ENCODE measurements around the gene CD180.

DNA sequence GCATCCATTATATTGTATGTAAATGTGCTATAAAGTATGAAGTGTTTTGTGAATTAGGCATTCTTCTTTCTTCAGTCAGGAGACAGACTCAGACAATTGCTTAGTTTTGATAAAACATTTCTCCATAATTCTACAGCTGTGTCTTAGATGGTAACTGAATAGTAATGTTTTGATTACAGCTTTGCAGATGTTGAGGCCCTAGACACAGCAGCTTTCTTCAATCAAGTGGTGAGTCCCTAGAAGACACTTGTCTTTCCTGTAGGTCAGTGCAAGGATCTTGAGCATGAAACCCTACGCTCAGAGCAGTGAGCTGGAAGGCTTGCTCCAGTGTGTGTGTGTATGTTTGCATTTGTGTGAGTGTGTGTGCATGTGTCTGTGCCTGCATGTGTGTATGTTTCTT lies 46.8 kb upstream of the CD180 start:
- TF ChIP-seq POLR2A (IDR thresholded peaks at IDR 0.05; ENCODE audit: extremely low read depth, insufficient read length): no peak
- TF ChIP-seq MYC (IDR thresholded peaks at IDR 0.05; ENCODE audit: low read depth, low read length): no peak
